IPS DF 19.7 (cell line): ENCODE results near the gene HSD17B13.

Source experiments
- DNase-seq: peaks from one replicate; pipeline ENCODE4 v3.0.0-alpha.2; 2013; ENCODE audit warnings: low read depth, low spot score

The HSD17B13 gene

DNA sequence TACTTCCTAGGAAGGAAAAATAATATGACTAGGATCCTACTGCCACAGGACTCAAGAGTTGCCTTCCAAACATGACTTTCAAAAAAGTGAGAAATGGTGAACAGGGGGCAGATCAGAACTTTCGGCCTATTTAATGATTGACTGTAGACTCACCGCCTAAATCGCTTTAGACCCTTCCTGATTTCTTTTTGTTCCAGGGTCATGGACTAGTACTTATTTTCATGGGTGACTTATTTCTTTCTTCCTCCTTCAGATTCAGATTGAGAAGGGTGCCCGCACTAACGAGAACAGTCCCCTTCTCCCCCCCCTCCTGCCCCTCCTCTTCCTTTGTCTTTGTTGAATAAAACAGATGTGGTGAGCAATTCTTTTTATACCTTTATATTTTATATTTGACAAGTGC, 54.3 kb downstream of the HSD17B13 start:
- DNase-seq = no peak

DNA sequence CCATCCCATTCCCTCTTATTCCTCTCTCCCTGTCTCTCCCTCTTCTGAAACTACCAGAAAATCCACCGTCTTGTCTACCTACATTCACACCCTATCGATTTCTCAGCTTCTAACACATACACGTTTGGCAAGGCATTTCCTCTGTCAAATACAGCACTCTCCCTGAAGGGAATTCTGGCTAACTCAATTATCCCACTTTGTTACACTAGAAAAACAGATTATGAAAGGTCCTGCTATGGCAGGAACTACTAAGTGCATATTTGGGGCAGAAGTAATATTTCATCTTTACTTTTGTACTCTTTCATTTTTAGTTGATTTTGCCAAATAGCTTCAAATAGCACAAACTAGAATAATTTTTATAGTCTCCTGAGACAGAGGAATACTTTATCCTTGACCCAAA, 55.7 kb downstream of the HSD17B13 start:
- no peak for DNase-seq

GRCh38 chr4:87262886-87263285, 59.8 kb downstream of the HSD17B13 start:
- DNase-seq = no peak

GRCh38 chr4:87260477-87260876, 62.2 kb downstream of the HSD17B13 start:
- no peak for DNase-seq

DNA sequence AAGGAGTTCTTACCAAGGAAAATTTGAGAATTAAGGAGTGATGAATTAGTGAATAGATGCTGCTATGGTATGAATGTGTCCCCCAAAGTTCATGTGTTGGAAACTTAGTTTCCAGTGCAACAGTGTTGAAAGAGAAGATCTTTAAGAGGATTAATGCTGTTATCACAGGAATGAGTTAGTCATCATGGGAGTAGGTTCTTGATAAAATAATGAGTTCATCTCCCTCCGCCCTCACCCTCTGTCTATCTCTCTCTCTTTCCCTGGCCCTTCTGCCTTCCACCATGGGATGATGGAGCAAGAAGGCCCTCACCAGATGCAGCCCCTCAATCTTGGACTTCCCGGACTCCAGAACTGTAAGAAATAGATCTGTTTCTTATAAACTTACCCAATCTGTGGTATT, 64.0 kb downstream of the HSD17B13 start:
- DNase-seq = no peak

DNA sequence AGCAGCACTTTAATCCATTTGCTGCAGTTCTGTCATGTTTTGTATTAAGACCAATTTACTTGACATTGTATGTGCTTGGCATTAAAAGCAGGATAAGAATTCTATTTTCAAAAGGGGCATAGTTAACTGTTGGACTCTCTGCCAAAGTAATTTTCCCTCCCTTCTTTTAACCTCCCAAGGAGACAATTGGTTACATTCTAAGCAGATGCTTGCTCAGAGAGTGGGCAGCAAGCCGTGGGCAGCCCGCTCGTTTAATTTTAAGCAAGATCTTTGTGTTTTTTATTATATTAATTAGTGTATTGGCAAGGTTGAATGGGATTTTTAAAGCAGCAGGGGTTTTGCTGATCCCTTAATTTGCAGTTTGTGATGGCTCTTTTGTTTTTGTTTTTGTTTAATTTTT, 65.2 kb downstream of the HSD17B13 start:
- no peak for DNase-seq

DNA sequence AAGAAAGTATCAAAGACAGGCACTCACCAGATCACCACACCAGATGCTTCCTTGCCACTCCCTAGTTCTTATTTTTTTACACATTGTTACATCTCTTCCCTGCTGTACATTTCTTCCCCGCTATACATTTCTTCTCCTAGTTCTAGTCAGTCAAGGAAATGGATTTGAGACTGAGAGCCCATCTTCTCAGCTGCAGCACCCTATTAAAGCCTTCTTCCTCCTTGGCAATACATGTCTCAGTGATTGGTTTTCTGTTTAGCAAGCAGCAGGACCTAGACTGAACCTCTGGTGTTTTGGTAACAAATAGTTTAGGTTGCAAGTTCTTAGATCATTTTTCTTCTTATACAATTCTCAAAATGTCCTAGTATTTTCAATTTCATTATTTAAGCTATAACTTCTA, 66.9 kb downstream of the HSD17B13 start:
- no peak for DNase-seq
